T-cell (primary cell): Measurements from ENCODE around the gene TLL2. TPM values are rescaled to one million over a fixed set of nuclear protein-coding genes. Genes with fewer than 3 reads are reported as not detected.
A peak's percentile ranks its signal among the peaks of the same experiment; 100 is the strongest.

Source experiments
- ATAC-seq, 4 experiments: fragments of 200-7000 bp in 3 of 4; fragments of 150-1000 bp in 1 of 4; cut with Tn5 transposase; replicated peaks in 1 of 4; 1 replicate in 3 of 4; 2 replicates in 1 of 4; pipeline ENCODE4 v1.10.0; 2021; ENCODE audit warnings: moderate library complexity in 3 of 4, mild to moderate bottlenecking in 2 of 4, moderate number of reproducible peaks in 1 of 4
- CTCF ChIA-PET, 2 donors: fragments of 300-600 bp; sonication (Branson Sonifier 250); formaldehyde crosslinking; loops; one replicate each; lab custom pipeline; 2022; ENCODE audit warnings: antibody characterized with exemption in 2 of 2; lab: Charles Lee
- POLR2A ChIA-PET, 2 donors: fragments of 300-600 bp; sonication (Branson Sonifier 250); formaldehyde crosslinking; loops; one replicate each; lab custom pipeline; 2022; ENCODE audit warnings: antibody characterized with exemption in 2 of 2; lab: Charles Lee
- DNase-seq, 35 experiments: peaks; one replicate each; pipeline versions ENCODE4 v3.0.0 to v3.0.0-alpha.2; 2013 to 2023
- H3K27ac ChIP-seq: one replicate; pipeline ENCODE4 v1.5.1; 2013; ENCODE audit warnings: low read length
- H3K27me3 ChIP-seq, 2 experiments: replicated peaks in 1 of 2; 1 replicate in 1 of 2; 2 replicates in 1 of 2; pipeline versions ENCODE4 v1.6.1 to v1.7.0; 2013; ENCODE audit warnings: low read length in 1 of 2, mixed read lengths in 1 of 2; ENCODE audit not compliant: control insufficient read depth in 2 of 2, insufficient read depth in 2 of 2; ENCODE audit errors: extremely low read depth in 1 of 2
- H3K36me3 ChIP-seq, 2 donors: 1 replicate in 1 of 2; 2 replicates in 1 of 2; pipeline versions ENCODE4 v1.6.1 to v1.7.0; 2013; ENCODE audit warnings: low read length in 1 of 2; ENCODE audit not compliant: control insufficient read depth in 2 of 2, insufficient read depth in 1 of 2; ENCODE audit errors: extremely low read depth in 1 of 2
- H3K4me1 ChIP-seq, 2 experiments: 1 replicate in 1 of 2; 2 replicates in 1 of 2; pipeline versions ENCODE4 v1.6.1 to v1.7.0; 2013; ENCODE audit warnings: low read length in 2 of 2, mixed read lengths in 1 of 2; ENCODE audit not compliant: insufficient read depth in 2 of 2, control insufficient read depth in 1 of 2; ENCODE audit errors: extremely low read depth in 1 of 2
- H3K4me3 ChIP-seq, 2 donors: 1 replicate in 1 of 2; 2 replicates in 1 of 2; pipeline versions ENCODE4 v1.5.1 to v1.7.0; 2013; ENCODE audit warnings: mild to moderate bottlenecking in 2 of 2, low read length in 1 of 2, moderate library complexity in 1 of 2; ENCODE audit not compliant: control insufficient read depth in 1 of 2; ENCODE audit errors: extremely low read depth in 1 of 2
- H3K9me3 ChIP-seq: 2 replicates; pipeline ENCODE4 v1.7.0; 2013
- H3K27ac Mint-ChIP-seq, 2 donors: one replicate each; pipeline ENCODE4 v1.8.0; 2020 to 2021; ENCODE audit warnings: mild to moderate bottlenecking in 2 of 2, mixed read lengths in 2 of 2
- H3K27me3 Mint-ChIP-seq, 2 donors: one replicate each; pipeline ENCODE4 v1.8.0; 2021 to 2022; ENCODE audit warnings: mixed read lengths in 2 of 2
- H3K36me3 Mint-ChIP-seq: one replicate; pipeline ENCODE4 v1.8.0; 2021; ENCODE audit warnings: mixed read lengths
- H3K4me1 Mint-ChIP-seq, 3 donors: one replicate each; pipeline ENCODE4 v1.8.0; 2020 to 2022; ENCODE audit warnings: mixed read lengths in 3 of 3, mild to moderate bottlenecking in 1 of 3
- H3K4me3 Mint-ChIP-seq, 3 donors: one replicate each; pipeline ENCODE4 v1.8.0; 2020 to 2022; ENCODE audit warnings: mild to moderate bottlenecking in 3 of 3, mixed read lengths in 3 of 3, moderate library complexity in 3 of 3
- H3K9me3 Mint-ChIP-seq, 3 donors: one replicate each; pipeline ENCODE4 v1.8.0; 2020 to 2022; ENCODE audit warnings: mixed read lengths in 3 of 3
- WGBS: methylation state at CpG from one replicate; pipeline ENCODE4 v1.1.5; 2013; ENCODE audit warnings: missing lambda C conversion rate; ENCODE audit not compliant: insufficient coverage; 5-methylcytosine and 5-hydroxymethylcytosine counted together
- total RNA-seq, 35 experiments: library from RNA in 6 of 35; stranded (reverse) in 6 of 35; fragments of 120-200 nt in 1 of 35; gene quantifications; one replicate each; pipeline versions ENCODE4 v1.2.1 to v1.2.4 and lab custom pipeline; 2013 to 2026

The TLL2 gene
- total RNA-seq, 5 donors from 2014 or later (not counting 1 experiment from before 2014, with no cell fraction given): 0.15 to 0.32 (median 0.23) TPM; not detected in 2

DNA sequence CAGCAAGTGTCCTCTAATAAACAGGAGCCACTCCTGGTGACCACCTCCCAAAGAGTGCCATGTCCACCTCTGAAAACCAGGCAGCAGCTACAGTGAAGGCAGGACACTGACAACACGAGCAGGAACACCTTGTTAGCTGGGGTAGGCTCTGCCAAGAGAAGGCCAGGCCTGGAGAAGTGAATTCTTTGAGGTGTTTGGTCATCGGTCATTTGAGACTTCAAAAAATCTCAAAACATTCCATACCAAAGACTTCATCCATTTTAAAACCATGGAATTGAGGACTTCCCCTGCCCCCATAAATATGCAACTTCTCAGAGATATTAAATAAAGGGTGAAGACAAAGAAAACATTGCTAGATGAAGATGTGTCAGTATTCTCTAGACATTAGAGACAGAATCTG lies 126.6 kb downstream of the TLL2 start:
- Histone ChIP-seq H3K4me1 (no peaks in the 10 kb centered on the region), H3K36me3 (no peaks in the 10 kb centered on the region), H3K27me3 (peaks cover 0 to 20% of the 10 kb centered on the region in 2 experiments), H3K9me3 (no peaks in the 10 kb centered on the region), H3K27ac (no peak overlapping the region), H3K4me3 (no peak overlapping the region)
- Mint-ChIP-seq H3K36me3 (no peaks in the 10 kb centered on the region), H3K27ac (no peak overlapping the region), H3K4me3 (no peak overlapping the region), H3K9me3 (no peaks in the 10 kb centered on the region), H3K4me1 (no peaks in the 10 kb centered on the region), H3K27me3 (peaks cover 12 to 30% of the 10 kb centered on the region in 2 donors)
- POLR2A ChIA-PET: no interaction called here
- WGBS: no CpG with 5 or more reads among the region's 2 CpGs
- CTCF ChIA-PET: no interaction called here
- ATAC-seq (no peak), DNase-seq (no peak)

DNA sequence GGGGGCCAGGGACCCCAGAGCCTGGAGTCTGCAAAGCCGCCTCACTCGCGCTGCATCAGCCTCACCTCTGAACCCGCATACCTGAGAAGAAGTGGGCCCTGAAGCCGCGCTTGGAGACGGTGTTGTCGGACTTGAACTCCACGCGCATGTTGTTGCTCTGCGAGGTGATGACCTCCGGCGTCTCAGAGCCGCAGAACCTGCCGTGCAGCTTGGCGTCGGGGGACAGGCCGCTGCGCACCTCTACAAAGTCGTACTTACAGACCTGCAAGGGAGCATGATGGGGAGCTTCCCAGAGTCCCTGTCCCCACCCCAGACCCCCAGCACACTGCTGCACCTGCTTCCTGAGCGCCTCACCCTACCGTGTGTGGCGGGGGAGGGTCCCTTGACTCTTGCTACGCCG lies 129.2 kb downstream of the TLL2 start:
- DNase-seq: no peak

DNA sequence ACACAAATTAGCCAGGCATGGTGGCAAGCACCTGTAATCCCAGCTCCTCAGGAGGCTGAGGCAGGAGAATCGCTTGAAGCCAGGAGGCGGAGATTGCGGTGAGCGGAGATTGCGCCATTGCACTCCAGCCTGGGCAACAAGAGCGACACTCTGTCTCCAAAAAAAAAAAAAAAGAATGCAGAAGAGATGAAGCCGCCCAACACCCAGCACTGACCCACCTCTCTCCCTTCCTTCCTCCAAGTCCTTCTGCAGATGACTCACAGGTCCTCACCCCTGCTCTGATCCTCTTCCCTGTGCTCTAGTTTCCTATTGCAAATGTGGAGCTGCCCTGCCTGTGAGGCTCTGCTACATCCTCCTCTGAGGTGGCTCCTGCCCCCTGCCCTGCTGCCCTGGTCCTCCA lies 132.9 kb downstream of the TLL2 start:
- peaks cover 12 to 24% of the 10 kb centered on the region in 2 donors for H3K27me3 Mint-ChIP-seq
- no peak overlapping the region for H3K27ac Mint-ChIP-seq
- H3K36me3 Mint-ChIP-seq: no peaks in the 10 kb centered on the region
- no peaks in the 10 kb centered on the region for H3K36me3 ChIP-seq
- no peak overlapping the region for H3K27ac ChIP-seq
- WGBS: no CpG with 5 or more reads among the region's 7 CpGs
- CTCF ChIA-PET: interaction anchor here in 1 of 2 donors (0.7 kb wide), 2 partner anchors 37 to 51 kb away, joined by 3 to 4 read pairs; no protein-coding TSS in a partner anchor
- DNase-seq (peak in 1 of 35 experiments; percentile 2), ATAC-seq (no peak)
- no peak overlapping the region for H3K4me3 ChIP-seq
- peaks cover 0 to 1% (median under 1%) of the 10 kb centered on the region in 3 donors for H3K4me1 Mint-ChIP-seq
- H3K4me3 Mint-ChIP-seq: no peak overlapping the region
- H3K9me3 ChIP-seq: no peaks in the 10 kb centered on the region
- H3K9me3 Mint-ChIP-seq: no peaks in the 10 kb centered on the region
- H3K4me1 ChIP-seq: no peaks in the 10 kb centered on the region
- peaks cover 0 to 33% of the 10 kb centered on the region in 2 experiments for H3K27me3 ChIP-seq
- POLR2A ChIA-PET: no interaction called here

More for the DNA sequence above, 129.2 kb downstream of the TLL2 start:
- CTCF ChIA-PET: interaction anchor here in 1 of 2 donors (0.9 kb wide), 1 partner anchor 9 kb away, joined by 5 read pairs; no protein-coding TSS in a partner anchor
- H3K27me3 ChIP-seq: peaks cover 0 to 19% of the 10 kb centered on the region in 2 experiments
- H3K9me3 ChIP-seq: no peaks in the 10 kb centered on the region
- POLR2A ChIA-PET: no interaction called here
- ATAC-seq: no peak
- Mint-ChIP-seq H3K4me3 (no peak overlapping the region), H3K4me1 (no peaks in the 10 kb centered on the region), H3K27ac (no peak overlapping the region), H3K27me3 (peaks cover 12 to 31% of the 10 kb centered on the region in 2 donors), H3K36me3 (no peaks in the 10 kb centered on the region), H3K9me3 (no peaks in the 10 kb centered on the region)
- H3K27ac ChIP-seq: no peak overlapping the region
- H3K36me3 ChIP-seq: no peaks in the 10 kb centered on the region
- H3K4me3 ChIP-seq: no peak overlapping the region
- WGBS: 84% methylated on average over 21 of the region's 25 CpGs
- H3K4me1 ChIP-seq: no peaks in the 10 kb centered on the region

DNA sequence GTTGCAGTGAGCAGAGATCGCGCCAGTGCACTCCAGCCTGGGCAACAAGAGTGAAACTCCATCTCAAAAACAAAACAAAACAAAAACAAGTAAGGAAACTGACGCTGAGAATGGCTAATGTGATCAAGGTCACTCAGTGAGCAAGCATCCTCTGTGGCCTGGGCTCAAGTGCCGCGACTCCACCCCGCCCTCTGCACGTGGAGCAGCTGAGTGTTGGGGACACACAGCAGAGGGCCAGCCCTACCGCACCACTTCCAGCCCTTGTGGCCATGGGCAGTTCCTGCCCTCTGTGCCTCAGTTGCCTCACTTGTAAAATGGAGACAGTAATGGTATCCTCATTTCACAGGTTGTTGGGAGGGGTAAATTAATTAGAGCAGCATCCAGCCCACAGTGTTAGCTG lies 134.0 kb downstream of the TLL2 start:
- Histone ChIP-seq H3K9me3 (no peaks in the 10 kb centered on the region), H3K36me3 (no peaks in the 10 kb centered on the region), H3K4me3 (no peak overlapping the region), H3K27ac (no peak overlapping the region), H3K27me3 (peaks cover 0 to 33% of the 10 kb centered on the region in 2 experiments), H3K4me1 (peaks cover 0 to 8% of the 10 kb centered on the region in 2 experiments)
- POLR2A ChIA-PET: no interaction called here
- CTCF ChIA-PET: interaction anchor here in 1 of 2 donors (0.6 to 0.7 kb wide), 2 partner anchors 9 to 408 kb away, joined by 3 to 7 read pairs; no protein-coding TSS in a partner anchor
- Mint-ChIP-seq H3K4me3 (no peak overlapping the region), H3K9me3 (no peaks in the 10 kb centered on the region), H3K27me3 (peaks cover 12 to 21% of the 10 kb centered on the region in 2 donors), H3K36me3 (no peaks in the 10 kb centered on the region), H3K4me1 (peaks cover 7 to 12% (median 9%) of the 10 kb centered on the region in 3 donors), H3K27ac (no peak overlapping the region)
- DNase-seq: no peak
- ATAC-seq: no peak
- 90% methylated on average over 6 of the region's 8 CpGs for WGBS

DNA sequence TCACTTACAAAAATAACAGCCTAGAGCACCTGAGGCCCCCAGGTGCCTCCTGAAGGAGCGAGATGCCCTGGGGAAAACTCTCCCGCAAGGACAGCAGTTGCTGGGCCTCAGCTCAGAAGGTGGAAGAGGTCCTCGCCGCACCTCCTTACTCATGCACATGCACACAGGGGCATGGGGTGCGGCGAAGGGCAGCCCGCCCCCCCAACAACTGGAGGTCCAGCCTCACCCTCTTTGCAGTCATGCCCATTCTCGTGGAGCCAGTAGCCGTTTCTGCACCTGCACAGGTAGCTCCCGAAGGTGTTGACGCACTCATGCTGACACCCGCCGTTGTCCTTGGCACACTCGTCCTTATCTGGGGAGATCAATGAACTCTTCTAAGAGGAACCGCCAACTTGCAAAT lies 135.0 kb downstream of the TLL2 start:
- ChIA-PET POLR2A (no interaction called here), CTCF (no interaction called here)
- H3K36me3 Mint-ChIP-seq: no peaks in the 10 kb centered on the region
- DNase-seq: no peak
- Histone ChIP-seq H3K4me1 (peaks cover 0 to 11% of the 10 kb centered on the region in 2 experiments), H3K27ac (no peak overlapping the region), H3K9me3 (no peaks in the 10 kb centered on the region), H3K36me3 (no peaks in the 10 kb centered on the region), H3K4me3 (no peak overlapping the region), H3K27me3 (peaks cover 0 to 32% of the 10 kb centered on the region in 2 experiments)
- H3K4me3 Mint-ChIP-seq: no peak overlapping the region
- ATAC-seq: no peak
- H3K4me1 Mint-ChIP-seq: peaks cover 8 to 17% (median 12%) of the 10 kb centered on the region in 3 donors
- no peak overlapping the region for H3K27ac Mint-ChIP-seq
- no peaks in the 10 kb centered on the region for H3K9me3 Mint-ChIP-seq
- 83% methylated on average over 14 of the region's 15 CpGs for WGBS
- H3K27me3 Mint-ChIP-seq: peaks cover 8 to 19% of the 10 kb centered on the region in 2 donors

DNA sequence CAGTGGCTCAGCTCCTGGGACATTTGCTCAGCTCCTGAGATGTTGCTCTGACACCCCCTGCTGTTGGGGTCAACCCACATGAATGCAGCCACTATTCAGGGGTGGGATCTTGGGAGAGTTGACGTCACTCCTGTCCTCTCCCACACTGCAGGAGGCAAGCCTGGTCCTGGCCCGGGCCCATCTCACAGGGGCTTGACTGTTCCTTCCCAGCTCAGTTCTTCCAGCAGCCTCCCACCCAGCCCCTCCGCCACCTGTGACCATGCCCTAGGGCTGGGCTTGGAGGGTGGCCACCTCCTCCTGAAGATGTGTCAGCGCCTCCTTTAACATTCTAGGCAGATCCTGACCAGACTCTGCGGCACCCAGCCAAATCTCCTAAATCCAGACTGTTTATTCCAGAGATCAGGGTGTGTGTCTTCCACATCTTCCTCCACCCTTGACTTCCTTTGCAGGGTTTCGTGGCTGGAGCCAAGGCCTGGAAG lies 135.9 kb downstream of the TLL2 start:
- H3K4me3 Mint-ChIP-seq: no peak overlapping the region
- H3K27me3 ChIP-seq: peaks cover 0 to 37% of the 10 kb centered on the region in 2 experiments
- H3K27ac Mint-ChIP-seq: no peak overlapping the region
- H3K9me3 ChIP-seq: no peaks in the 10 kb centered on the region
- 90% methylated on average over 5 of the region's 6 CpGs for WGBS
- H3K9me3 Mint-ChIP-seq: no peaks in the 10 kb centered on the region
- H3K27ac ChIP-seq: no peak overlapping the region
- no peaks in the 10 kb centered on the region for H3K36me3 Mint-ChIP-seq
- ATAC-seq (no peak), DNase-seq (no peak)
- peaks cover 0 to 11% of the 10 kb centered on the region in 2 experiments for H3K4me1 ChIP-seq
- H3K4me1 Mint-ChIP-seq: peaks cover 8 to 17% (median 12%) of the 10 kb centered on the region in 3 donors
- H3K36me3 ChIP-seq: no peaks in the 10 kb centered on the region
- H3K4me3 ChIP-seq: no peak overlapping the region
- ChIA-PET POLR2A (no interaction called here), CTCF (no interaction called here)
- H3K27me3 Mint-ChIP-seq: peaks cover 7 to 23% of the 10 kb centered on the region in 2 donors
